ENCODE data around the gene PLCB1. TPM values are rescaled to one million over a fixed set of nuclear protein-coding genes. Genes with fewer than 3 reads are reported as not detected.

PLCB1 gene
- total and polyA plus RNA-seq, 10 of the 15 experiments (the other 5 are each of a cell fraction or from before 2014, with no cell fraction given), result 0.05 to 5.3 (median 0.17) TPM; not detected in 1

DNA sequence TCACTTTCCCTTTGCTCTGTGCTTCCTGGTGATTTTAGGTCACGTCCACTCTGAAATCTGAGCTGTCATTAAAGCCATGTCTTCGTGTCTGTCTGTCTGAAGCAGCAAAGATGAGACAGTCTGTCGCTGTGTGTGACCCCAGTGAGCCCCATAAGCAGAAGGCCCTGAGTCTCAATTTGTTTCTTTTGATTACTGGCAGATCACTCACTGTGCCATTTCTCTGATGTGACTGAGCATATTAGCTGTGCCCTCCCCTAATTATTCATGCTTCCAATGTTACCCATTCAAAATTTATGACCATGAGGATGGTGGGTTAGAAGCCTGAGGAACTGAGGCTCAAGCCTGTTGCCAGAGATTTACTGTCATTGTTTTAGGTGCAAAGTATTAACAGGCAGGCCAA lies 117.6 kb downstream of the PLCB1 start:
- Histone ChIP-seq H3K27me3 (replicated peaks in 1 of 2; ENCODE audit: control insufficient read depth in 2 of 2, insufficient read depth in 2 of 2, low read length in 1 of 2) (0 out of 4 replicates have a peak, but pooled peaks cover 0 to 2% of the 10 kb centered on the region in 2 experiments), H3K4me1 (ENCODE audit: control insufficient read depth, insufficient read depth, low read length) (no peaks in the 10 kb centered on the region), H3K27ac (ENCODE audit: control insufficient read depth, insufficient read depth) (no peak overlapping the region), H3K9ac (ENCODE audit: control insufficient read depth, insufficient read depth, low read length) (no peak overlapping the region), H3K36me3 (ENCODE audit: control insufficient read depth in 2 of 2, insufficient read depth in 2 of 2, low read length in 1 of 2) (no peaks in the 10 kb centered on the region), H3K4me3 (no peak overlapping the region), H4K20me1 (ENCODE audit: control insufficient read depth, insufficient read depth) (no peaks in the 10 kb centered on the region), H2AFZ (ENCODE audit: control insufficient read depth, low read depth, low read length) (no peak overlapping the region), H3K9me3 (replicated peaks; ENCODE audit: control insufficient read depth, insufficient read depth, low read length) (no peaks in the 10 kb centered on the region), H3K4me2 (ENCODE audit: control insufficient read depth, insufficient read depth) (no peak overlapping the region), H3K79me2 (ENCODE audit: control insufficient read depth, insufficient read depth, low read length) (no peaks in the 10 kb centered on the region)
- ChIA-PET RAD21 (ENCODE audit: unreplicated experiment) (no interaction called here), SMC1A (ENCODE audit: uncharacterized antibody, unreplicated experiment) (no interaction called here), POLR2A (interaction anchor here (0.6 kb wide), 1 partner anchor 1315 kb away, joined by 5 read pairs; no protein-coding TSS in a partner anchor), CTCF (no interaction called here)
- TF ChIP-seq WRNIP1 (IDR thresholded peaks at IDR 0.05; ENCODE audit: borderline replicate concordance, low read depth, low read length) (no peak), HDAC2 (IDR thresholded peaks at IDR 0.05) (no peak), HDGF (IDR thresholded peaks at IDR 0.05) (no peak), RFX5 (IDR thresholded peaks at IDR 0.05; ENCODE audit: low read depth, low read length) (no peak), MTA2 (IDR thresholded peaks at IDR 0.05; ENCODE audit: low read depth) (no peak), POLR2AphosphoS5 (IDR thresholded peaks at IDR 0.05; ENCODE audit: low read length) (no peak), EGR1 (IDR thresholded peaks at IDR 0.05; ENCODE audit: borderline replicate concordance in 1 of 2, low read depth in 2 of 2, low read length in 2 of 2) (no peak), ZNF24 (IDR thresholded peaks at IDR 0.05) (no peak), CHD1 (IDR thresholded peaks at IDR 0.05; ENCODE audit: low read depth, low read length) (no peak), RAD51 (IDR thresholded peaks at IDR 0.05) (no peak), NFXL1 (IDR thresholded peaks at IDR 0.05; ENCODE audit: borderline replicate concordance) (no peak), TAF1 (IDR thresholded peaks at IDR 0.05; ENCODE audit: borderline replicate concordance, low read depth, low read length) (no peak), SUZ12 (IDR thresholded peaks at IDR 0.05; ENCODE audit: unreplicated experiment) (no peak)
- TF ChIP-seq, protein P1, sequence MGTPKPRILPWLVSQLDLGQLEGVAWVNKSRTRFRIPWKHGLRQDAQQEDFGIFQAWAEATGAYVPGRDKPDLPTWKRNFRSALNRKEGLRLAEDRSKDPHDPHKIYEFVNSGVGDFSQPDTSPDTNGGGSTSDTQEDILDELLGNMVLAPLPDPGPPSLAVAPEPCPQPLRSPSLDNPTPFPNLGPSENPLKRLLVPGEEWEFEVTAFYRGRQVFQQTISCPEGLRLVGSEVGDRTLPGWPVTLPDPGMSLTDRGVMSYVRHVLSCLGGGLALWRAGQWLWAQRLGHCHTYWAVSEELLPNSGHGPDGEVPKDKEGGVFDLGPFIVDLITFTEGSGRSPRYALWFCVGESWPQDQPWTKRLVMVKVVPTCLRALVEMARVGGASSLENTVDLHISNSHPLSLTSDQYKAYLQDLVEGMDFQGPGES (IDR thresholded peaks at IDR 0.05), result no peak
- TF ChIP-seq, protein P2, sequence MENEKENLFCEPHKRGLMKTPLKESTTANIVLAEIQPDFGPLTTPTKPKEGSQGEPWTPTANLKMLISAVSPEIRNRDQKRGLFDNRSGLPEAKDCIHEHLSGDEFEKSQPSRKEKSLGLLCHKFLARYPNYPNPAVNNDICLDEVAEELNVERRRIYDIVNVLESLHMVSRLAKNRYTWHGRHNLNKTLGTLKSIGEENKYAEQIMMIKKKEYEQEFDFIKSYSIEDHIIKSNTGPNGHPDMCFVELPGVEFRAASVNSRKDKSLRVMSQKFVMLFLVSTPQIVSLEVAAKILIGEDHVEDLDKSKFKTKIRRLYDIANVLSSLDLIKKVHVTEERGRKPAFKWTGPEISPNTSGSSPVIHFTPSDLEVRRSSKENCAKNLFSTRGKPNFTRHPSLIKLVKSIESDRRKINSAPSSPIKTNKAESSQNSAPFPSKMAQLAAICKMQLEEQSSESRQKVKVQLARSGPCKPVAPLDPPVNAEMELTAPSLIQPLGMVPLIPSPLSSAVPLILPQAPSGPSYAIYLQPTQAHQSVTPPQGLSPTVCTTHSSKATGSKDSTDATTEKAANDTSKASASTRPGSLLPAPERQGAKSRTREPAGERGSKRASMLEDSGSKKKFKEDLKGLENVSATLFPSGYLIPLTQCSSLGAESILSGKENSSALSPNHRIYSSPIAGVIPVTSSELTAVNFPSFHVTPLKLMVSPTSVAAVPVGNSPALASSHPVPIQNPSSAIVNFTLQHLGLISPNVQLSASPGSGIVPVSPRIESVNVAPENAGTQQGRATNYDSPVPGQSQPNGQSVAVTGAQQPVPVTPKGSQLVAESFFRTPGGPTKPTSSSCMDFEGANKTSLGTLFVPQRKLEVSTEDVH (IDR thresholded peaks at IDR 0.05; ENCODE audit: low read depth, partially characterized antibody), result no peak
- TF ChIP-seq, protein P3, sequence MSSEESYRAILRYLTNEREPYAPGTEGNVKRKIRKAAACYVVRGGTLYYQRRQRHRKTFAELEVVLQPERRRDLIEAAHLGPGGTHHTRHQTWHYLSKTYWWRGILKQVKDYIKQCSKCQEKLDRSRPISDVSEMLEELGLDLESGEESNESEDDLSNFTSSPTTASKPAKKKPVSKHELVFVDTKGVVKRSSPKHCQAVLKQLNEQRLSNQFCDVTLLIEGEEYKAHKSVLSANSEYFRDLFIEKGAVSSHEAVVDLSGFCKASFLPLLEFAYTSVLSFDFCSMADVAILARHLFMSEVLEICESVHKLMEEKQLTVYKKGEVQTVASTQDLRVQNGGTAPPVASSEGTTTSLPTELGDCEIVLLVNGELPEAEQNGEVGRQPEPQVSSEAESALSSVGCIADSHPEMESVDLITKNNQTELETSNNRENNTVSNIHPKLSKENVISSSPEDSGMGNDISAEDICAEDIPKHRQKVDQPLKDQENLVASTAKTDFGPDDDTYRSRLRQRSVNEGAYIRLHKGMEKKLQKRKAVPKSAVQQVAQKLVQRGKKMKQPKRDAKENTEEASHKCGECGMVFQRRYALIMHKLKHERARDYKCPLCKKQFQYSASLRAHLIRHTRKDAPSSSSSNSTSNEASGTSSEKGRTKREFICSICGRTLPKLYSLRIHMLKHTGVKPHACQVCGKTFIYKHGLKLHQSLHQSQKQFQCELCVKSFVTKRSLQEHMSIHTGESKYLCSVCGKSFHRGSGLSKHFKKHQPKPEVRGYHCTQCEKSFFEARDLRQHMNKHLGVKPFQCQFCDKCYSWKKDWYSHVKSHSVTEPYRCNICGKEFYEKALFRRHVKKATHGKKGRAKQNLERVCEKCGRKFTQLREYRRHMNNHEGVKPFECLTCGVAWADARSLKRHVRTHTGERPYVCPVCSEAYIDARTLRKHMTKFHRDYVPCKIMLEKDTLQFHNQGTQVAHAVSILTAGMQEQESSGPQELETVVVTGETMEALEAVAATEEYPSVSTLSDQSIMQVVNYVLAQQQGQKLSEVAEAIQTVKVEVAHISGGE (CRISPR knock-in tag; IDR thresholded peaks at IDR 0.05), result no peak
- TF ChIP-seq, protein P4, sequence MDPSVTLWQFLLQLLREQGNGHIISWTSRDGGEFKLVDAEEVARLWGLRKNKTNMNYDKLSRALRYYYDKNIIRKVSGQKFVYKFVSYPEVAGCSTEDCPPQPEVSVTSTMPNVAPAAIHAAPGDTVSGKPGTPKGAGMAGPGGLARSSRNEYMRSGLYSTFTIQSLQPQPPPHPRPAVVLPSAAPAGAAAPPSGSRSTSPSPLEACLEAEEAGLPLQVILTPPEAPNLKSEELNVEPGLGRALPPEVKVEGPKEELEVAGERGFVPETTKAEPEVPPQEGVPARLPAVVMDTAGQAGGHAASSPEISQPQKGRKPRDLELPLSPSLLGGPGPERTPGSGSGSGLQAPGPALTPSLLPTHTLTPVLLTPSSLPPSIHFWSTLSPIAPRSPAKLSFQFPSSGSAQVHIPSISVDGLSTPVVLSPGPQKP (IDR thresholded peaks at IDR 0.05; ENCODE audit: low read depth, low read length), result no peak
- in situ Hi-C loops (cut with MboI), result no loop called here
- intact Hi-C loops (cut with micrococcal nuclease; ENCODE audit: unreplicated experiment), result no loop called here
- 0% methylated on average over 3 of the region's 3 CpGs for WGBS (ENCODE audit: insufficient coverage, insufficient replicate concordance, low lambda C conversion rate, missing lambda C conversion rate)
- BruUV-seq (replicated peaks), result no TSS peak
- DNase-seq (ENCODE audit: low read depth, low spot score) (no peak), ATAC-seq (no peak), FAIRE-seq (no peak)
